Ramos (cell line): ENCODE results near the gene CACNA2D4.

ENCODE experiments used
- in situ Hi-C: fragments of 300-500 bp; cut with MboI; formaldehyde crosslinking; loops from one replicate; pipeline ENCODE4 v1.14.3; 2022; ENCODE audit warnings: low sequenced_read_pairs; ENCODE audit not compliant: unreplicated experiment

Gene CACNA2D4

GRCh38 chr12:1919763-1920162 is 1.3 kb upstream of the CACNA2D4 start:
- in situ Hi-C loops: no loop called here

GRCh38 chr12:1919284-1919683 is 832 bp upstream of the CACNA2D4 start:
- in situ Hi-C loops: no loop called here

DNA sequence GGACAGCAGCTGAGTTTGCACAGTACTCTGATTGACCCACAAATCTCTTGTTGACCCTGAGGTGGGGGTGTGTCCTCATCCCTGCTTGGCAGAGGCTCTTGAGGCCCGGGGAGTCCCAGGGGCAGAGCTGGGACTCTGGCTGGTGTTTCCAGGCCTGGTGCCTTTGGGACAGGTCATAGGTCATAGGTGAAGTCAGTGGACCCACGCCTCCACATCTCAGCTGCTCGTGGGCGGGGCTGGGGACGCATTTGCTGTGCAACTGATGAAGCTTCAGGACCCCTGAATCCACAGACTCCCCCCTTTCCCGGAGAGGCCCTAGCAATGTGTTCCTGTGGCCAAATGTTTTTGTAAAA is 408 bp upstream of the CACNA2D4 start:
- in situ Hi-C loops: no loop called here

- in situ Hi-C loops: no loop called here
Measured at GRCh38 chr12:1917172-1918070, 1.0 kb downstream of the CACNA2D4 start.

DNA sequence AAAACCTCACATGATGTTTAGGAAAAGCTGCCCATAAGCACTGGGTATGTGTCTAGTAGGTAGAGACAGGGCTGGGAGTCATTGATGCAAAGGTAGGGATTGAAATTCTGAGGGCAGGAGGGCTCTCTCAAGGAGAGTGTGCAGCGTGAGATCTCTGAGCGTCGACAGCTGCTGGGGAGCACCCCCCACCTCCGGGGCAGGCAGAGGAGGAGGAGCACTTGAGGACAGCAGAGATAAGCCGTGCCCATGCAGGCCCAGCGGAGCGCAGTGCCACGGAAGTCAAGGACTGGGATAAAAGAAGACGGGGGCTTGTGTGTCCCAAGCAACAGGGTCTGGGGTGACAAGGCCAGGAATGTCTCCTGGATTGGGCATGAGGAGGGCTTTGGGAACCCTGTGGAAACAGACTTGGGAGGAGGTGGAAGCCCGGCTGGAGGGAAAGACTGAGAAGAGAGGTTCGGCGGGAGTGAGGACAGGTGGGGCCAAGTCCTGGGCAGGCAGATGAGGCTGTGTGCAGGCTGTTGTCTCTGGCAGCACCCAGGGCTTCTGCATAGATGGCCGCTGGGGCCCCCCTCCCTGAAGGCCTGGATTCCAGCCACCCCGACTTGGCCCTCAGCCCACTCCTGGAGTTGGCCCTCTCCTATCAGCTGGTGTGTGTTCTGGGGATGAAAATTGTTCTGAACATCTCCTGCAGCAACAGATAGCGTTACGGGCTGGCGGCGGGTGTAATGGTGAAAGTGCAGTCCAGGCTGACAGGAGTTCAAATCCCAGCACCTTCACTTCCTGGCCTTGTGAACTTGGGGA is 1.9 kb downstream of the CACNA2D4 start:
- in situ Hi-C loops: no loop called here

- in situ Hi-C loops: no loop called here
Measured at GRCh38 chr12:1915082-1915968, 3.1 kb downstream of the CACNA2D4 start.

GRCh38 chr12:1914114-1914911 is 4.1 kb downstream of the CACNA2D4 start:
- in situ Hi-C loops: no loop called here

DNA sequence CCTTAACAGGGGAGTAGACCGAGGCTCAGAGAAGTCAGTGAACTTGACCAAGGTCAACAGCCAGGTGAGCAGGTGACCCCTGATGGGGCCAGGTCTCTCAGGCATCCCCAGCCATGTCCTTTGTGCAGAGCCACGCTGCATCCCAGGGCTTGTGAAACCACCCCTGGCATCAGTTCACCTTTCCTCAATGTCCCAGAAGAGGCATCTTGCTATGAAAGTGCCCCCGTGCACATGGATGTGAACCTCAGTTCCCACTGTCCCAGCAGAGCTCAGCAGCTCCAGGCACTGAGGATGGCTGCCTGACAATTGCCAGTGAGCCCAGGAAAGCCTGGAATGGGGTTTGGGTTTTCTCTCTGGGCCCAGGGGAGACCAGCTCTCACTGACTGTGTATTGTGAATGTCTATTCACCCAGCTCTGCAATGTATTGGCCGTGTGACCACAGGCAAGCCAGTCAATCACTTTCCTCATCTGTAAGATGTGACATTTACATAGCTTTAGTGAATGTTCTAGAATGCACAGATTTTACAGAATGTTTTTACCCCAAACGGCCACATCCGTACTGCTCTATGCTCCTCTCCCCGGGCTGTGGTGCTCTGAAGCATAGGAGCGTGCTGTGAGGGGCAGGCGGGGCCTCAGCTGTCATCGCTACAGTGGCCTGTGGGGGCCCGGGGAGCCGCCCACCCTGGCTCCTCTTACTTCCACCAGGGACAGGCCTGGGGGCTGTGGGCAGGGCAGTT is 4.9 kb downstream of the CACNA2D4 start:
- in situ Hi-C loops: no loop called here

DNA sequence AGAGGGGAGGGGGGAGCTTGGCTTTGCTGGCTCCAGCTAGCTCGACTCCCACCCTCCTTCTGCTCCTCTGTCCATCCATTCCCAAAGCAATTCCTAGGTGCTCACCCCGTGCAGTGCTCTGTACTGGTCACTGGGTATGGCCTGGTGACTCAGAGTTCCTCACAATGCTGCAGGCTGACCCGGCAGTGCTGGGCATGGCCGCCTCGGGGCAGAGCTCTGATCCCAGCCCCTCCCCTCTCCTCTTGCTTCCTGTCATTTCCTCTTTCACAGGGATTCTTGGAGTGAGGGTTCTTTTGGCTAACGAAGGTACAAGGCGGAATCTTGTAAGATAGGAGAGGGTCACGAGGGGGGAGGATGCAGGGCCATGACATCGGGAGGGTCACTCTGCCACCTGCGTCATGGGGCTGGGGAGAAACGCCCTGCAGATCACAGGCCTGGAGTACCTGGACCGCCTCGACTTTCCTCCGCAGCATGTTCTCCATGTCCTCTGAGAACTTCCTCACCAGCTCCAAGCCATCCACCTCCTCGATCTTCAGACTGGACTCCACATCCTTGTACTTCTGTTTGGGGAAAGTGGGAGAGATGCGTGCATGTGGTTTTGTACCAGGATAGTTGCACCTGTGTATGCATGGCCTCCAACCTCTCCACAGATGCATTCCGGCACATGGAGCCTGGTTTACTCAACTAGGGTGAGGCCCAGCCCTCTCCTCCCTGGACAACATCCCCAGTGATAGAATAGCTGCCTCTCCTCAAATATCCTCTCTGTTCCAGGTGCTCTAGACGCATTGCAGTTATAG is 5.7 kb downstream of the CACNA2D4 start:
- in situ Hi-C loops: no loop called here

DNA sequence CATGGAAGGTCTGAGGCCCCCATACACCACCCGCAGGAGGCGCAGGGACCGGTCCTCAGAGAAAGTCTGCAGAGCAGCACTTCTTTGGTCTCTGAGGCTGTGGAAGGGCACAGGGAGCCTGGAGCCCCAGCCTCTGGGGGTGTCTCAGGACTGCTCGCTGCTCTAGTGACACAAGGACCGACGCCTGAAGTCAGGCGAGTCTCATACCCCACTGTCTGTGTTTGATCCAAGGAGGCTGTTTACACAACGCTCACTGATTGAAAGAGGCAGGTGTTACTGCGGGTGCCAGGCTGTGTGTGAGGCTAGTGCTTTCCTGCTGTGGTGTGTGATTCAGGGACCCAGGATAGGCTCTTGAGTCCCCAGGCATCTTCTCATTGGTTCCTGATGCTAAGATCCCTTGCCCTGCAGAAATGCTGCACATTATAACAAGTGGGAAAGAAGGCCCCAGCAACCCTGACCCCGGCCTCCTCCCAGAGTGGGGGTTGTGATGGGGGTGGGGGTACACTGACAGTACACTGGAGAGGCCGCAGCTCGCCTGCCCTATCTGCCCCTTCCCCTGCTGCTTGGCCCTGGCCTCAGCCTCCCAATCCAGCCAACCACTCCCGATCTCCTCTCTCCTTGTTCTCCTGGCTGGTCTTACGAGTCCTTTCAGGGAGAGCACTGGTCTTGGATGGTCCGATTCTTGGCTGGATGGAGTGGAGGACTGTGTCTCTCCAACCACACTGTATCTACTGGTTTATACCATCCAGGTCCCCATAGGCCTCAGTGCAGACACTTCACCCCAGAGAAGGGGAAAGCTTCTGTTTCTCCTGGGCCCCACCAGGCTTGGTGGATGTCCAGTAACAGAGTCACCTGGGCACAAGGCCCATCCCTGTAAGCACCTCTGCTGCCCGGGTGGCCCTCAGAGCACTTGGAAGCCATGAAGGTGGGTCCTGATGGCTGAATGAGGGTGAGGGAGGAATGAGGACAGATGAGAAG is 6.6 kb downstream of the CACNA2D4 start:
- in situ Hi-C loops: no loop called here

DNA sequence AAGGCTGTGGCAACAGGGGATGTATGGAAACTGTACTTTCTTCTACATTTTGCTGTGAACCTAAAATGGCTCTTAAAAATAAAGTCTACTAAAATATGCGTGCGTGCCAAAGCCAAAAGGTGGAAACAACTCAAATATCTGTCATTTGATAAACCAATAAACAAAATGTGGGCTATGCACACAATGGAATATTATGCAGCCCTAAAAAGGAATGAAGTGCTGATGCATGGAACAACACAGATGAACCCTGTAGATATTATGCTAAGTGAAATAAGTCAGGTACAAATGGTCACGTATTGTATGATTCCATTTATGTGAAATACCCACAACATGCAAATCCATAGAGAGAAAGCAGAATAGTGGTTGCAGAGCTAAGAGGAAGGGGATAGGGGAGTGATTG is 8.0 kb downstream of the CACNA2D4 start:
- in situ Hi-C loops: no loop called here

DNA sequence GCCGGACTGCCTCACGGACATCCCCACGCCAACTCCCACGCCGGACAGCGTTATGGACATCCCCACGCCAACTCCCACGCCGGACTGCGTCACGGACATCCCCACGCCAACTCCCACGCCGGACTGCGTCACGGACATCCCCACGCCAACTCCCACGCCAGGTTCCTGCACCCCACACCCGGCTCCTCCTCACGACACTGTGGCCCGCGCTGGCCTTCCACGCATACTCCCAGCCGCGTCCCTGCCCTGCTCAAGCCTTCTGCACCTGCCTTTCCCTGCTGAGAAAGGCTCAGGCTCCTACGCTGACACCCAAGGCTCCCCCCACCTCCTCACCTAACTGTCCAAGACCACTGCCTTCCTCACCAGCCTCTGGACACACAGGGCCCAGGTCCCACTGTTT is 9.7 kb downstream of the CACNA2D4 start:
- in situ Hi-C loops: no loop called here

- in situ Hi-C loops: no loop called here
Measured at GRCh38 chr12:1907652-1908611, 10.5 kb downstream of the CACNA2D4 start.

GRCh38 chr12:1906579-1906978 is 11.9 kb downstream of the CACNA2D4 start:
- in situ Hi-C loops: no loop called here

DNA sequence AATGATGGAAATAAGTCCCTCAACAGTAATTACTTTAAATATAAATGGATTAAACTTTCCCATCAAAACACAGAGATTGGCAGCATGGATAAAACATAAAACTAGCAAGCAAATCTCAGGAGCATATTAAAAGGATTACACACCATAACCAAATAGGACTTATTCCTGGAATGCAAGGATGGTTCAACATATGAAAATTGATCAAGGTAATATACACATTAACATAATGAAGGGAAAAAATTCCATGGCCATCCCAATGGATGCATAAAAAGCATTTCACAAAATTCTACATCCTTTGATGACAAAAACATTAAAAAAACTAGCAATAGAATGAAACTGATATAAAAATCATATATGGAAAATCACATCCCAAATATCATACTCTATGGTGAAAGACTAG is 13.6 kb downstream of the CACNA2D4 start:
- in situ Hi-C loops: no loop called here

DNA sequence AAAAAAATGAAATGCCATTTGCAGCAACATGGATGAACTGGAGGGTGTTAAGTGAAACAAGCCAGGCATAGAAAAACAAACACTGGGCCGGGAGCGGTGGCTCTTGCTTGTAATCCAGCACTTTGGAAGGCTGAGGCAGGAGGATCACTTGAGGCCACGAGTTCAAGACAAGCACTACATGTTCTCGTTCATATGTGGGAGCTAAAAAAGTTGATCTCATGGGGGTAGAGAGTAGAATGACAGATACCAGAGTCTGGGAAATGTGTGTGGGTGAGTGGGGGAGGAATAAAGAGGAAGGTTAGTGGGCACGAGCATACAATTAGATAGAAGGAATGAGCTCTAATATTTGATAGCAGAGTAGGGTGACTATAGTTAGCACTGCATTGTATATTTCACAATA is 21.5 kb downstream of the CACNA2D4 start:
- in situ Hi-C loops: no loop called here
